Stimulated activated memory B cell treated with anti-CD40 and anti-IgM and Interleukin-4, amounts not matched to agents 10 μg/mL and 1 μg/mL and 100 μg/mL, for 72 hours (primary cell): ENCODE data around the gene KCTD1.

Experiments used
- ATAC-seq: fragments of 150-1000 bp; cut with Tn5 transposase; 2 replicates; pipeline ENCODE4 v1.10.0; 2021
- H3K27ac Mint-ChIP-seq: one replicate; pipeline ENCODE4 v1.8.0; 2022; ENCODE audit warnings: mild to moderate bottlenecking, mixed read lengths
- H3K27me3 Mint-ChIP-seq: one replicate; pipeline ENCODE4 v1.8.0; 2022; ENCODE audit warnings: mixed read lengths
- H3K36me3 Mint-ChIP-seq: one replicate; pipeline ENCODE4 v1.8.0; 2022; ENCODE audit warnings: mixed read lengths
- H3K4me1 Mint-ChIP-seq: one replicate; pipeline ENCODE4 v1.8.0; 2022; ENCODE audit warnings: mixed read lengths
- H3K4me3 Mint-ChIP-seq: one replicate; pipeline ENCODE4 v1.8.0; 2022; ENCODE audit warnings: mild to moderate bottlenecking, moderate library complexity, mixed read lengths
- H3K9me3 Mint-ChIP-seq: one replicate; pipeline ENCODE4 v1.8.0; 2022; ENCODE audit warnings: mixed read lengths

Gene KCTD1

GRCh38 chr18:26548415-26549262, at the start of gene KCTD1:
TSS of gene KCTD1 (minus strand) at chr18:26548553. CDS start at chr18:26548536, 17 bp downstream.
- Mint-ChIP-seq H3K27me3 (peaks cover 41% of the 10 kb centered on the region), H3K36me3 (no peaks in the 10 kb centered on the region), H3K4me3 (peak within 1 kb of the TSS; percentile 93), H3K4me1 (peaks cover 52% of the 10 kb centered on the region), H3K9me3 (no peaks in the 10 kb centered on the region), H3K27ac (peak within 1 kb of the TSS; percentile 88)
- peak; percentile 83 for ATAC-seq

DNA sequence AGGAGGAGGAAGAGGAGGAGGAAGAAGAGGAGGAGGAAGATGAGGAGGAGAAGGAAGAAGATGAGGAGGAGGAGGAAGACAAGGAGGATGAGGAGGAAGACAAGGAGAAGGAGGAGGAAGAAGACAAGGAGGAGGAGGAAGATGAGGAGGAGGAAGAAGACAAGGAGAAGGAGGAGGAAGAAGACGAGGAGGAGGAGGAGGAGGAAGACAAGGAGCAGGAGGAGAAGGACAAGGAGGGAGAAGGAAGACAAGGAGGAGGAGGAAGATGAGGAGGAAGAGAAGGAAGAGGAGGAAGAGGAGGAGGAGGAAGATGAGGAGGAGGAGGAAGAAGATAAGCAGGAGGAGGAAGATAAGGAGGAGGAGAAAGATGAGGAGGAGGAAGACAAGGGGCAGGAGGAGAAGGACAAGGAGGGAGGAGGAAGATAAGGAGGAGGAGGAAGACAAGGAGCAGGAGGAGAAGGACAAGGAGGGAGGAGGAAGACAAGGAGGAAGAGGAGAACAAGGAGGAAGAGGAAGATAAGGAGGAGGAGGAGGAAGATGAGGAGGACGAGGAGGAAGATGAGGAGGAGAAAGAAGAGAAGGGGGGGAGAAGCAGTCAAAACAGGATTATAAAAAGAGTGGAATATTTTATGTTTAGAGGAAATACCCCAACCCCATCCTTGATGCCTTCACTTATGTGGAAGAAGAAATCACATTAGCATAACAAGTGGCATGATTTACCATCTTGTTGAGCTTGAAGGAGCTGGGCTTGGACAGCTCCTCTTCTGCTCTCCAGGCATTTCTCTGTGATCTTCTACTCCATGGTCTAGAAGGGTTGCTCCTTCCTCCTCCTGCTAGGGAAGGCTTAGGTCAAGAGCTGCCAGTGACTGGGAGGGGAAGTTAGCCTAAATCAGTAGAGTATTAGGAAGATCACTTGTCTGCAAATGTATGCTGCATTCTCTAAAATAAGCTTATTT, 45.3 kb upstream of the KCTD1 start:
- no peaks in the 10 kb centered on the region for H3K36me3 Mint-ChIP-seq
- no peak overlapping the region for H3K4me3 Mint-ChIP-seq
- peaks cover 3% of the 10 kb centered on the region for H3K9me3 Mint-ChIP-seq
- H3K4me1 Mint-ChIP-seq = no peaks in the 10 kb centered on the region
- H3K27ac Mint-ChIP-seq = no peak overlapping the region
- no peak for ATAC-seq
- peaks cover 31% of the 10 kb centered on the region for H3K27me3 Mint-ChIP-seq

DNA sequence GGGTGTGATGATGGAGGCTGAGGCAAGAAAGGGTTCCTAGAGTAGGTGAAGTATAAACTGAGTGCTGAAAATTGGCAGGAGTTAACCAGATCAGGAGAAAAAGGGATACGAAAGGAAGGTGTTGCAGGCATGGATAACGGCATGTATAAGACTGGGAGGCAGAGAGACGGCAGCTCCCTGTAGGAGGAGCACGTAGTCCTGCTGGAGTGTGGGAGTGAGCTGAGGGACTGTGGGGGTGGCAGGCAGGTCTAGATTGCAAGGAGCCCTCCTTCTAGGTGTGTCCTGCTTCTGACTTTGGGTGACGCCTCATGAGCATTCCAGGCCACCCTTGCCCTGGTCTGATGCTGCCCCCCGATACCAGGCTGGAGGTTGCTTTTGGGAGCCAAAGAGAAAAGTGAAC, 36.4 kb upstream of the KCTD1 start:
- Mint-ChIP-seq H3K9me3 (no peaks in the 10 kb centered on the region), H3K27me3 (peaks cover 25% of the 10 kb centered on the region), H3K4me1 (no peaks in the 10 kb centered on the region), H3K27ac (no peak overlapping the region), H3K36me3 (no peaks in the 10 kb centered on the region), H3K4me3 (no peak overlapping the region)
- ATAC-seq = no peak

DNA sequence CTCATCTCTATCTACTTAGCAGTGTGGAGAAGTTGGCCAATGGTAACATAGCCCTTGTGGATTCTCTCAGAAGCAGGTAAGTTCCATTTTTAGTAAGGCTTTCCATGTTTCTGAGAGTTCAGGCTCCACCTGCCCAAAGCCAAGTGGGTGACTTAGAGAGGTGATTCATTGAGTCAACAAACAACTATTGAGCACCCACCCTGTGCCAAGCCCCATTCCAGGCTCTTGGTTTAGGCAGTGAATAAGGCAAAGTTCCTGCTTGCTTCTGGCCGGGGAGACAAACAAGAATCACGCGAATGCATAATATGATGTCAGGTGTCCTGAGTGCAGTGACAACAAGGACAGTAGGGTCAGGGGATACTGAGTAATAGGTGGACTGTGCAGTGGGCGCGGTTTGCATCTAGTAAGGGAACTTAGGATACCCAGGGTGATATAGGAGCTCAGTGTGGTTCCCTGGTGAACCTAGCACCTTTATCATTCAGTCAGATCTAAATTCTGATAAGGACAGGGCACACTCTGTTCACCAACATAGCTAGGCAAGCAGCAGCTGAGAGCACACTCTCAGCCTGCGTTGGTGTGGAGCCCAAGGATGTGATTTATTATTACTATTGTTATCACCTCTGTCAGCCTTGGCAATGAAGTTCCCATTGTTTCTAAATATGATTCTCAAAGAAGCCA, 31.7 kb upstream of the KCTD1 start:
- no peak for ATAC-seq
- Mint-ChIP-seq H3K9me3 (no peaks in the 10 kb centered on the region), H3K27ac (no peak overlapping the region), H3K27me3 (peaks cover 47% of the 10 kb centered on the region), H3K36me3 (no peaks in the 10 kb centered on the region), H3K4me1 (peaks cover 8% of the 10 kb centered on the region), H3K4me3 (no peak overlapping the region)

DNA sequence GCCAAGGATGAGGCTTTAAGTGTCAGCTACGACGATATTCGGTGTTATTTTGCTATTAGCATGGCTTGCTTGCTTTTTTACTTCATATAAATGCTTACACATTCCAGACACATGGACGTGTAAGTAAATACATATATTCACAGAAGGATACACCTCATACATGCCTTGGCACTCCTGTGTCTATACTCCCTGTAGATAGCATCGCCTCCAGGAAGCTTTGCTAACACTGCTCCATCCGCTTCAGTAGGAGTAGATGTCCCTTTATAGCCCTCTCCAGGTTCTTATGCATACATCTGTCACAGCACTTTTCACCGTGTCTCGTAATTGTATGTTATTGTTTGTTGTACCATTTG, 27.5 kb upstream of the KCTD1 start:
- H3K9me3 Mint-ChIP-seq = no peaks in the 10 kb centered on the region
- H3K27ac Mint-ChIP-seq = no peak overlapping the region
- H3K36me3 Mint-ChIP-seq = no peaks in the 10 kb centered on the region
- peak overlapping the region; percentile 36 for H3K4me3 Mint-ChIP-seq
- no peak for ATAC-seq
- peaks cover 62% of the 10 kb centered on the region for H3K27me3 Mint-ChIP-seq
- H3K4me1 Mint-ChIP-seq = peaks cover 8% of the 10 kb centered on the region

DNA sequence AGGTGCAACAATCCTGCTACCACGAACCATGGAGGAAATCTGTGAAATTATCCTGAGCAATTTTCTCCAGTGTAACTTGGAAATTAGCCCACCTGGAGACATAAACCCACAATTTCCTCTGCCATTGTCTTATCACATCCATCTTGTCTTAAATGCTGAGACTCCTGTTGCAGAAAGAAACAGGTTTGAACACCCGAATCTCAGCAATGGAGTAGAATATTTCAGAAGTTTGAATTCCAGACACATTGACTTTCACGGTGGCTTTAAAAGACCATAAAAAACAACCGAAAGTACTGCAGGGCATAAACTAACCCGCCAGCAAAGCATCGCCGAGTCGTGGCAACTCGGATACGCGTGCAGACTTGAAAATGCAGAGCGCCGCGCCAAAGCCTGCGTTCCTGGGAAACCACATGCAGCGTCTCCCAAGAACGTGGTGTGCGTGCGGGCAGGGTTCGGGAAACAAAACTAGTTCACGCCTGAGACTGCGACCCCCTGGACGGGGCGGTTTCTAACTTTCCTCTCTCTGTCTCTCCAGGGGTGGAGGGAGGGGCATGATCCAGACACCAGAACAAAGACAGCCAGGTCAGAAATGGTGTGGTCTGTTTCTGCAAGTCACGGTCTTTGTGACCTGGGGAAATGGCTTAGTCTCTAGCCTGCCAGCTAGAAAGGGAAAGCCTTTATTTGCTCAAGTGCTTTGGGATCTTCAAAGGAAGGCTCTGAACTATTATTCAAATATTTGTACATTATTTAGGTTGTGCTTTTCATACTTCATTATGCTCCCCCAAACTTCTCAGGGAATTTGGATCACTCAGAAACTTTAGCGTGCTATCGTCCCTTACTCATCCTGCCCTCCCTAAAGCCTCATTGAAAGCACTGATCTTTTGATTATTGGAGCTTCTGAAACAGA, 26.9 kb upstream of the KCTD1 start:
- H3K4me3 Mint-ChIP-seq = peak overlapping the region; percentile 36
- H3K36me3 Mint-ChIP-seq = no peaks in the 10 kb centered on the region
- no peak overlapping the region for H3K27ac Mint-ChIP-seq
- H3K27me3 Mint-ChIP-seq = peaks cover 62% of the 10 kb centered on the region
- no peaks in the 10 kb centered on the region for H3K9me3 Mint-ChIP-seq
- H3K4me1 Mint-ChIP-seq = peaks cover 8% of the 10 kb centered on the region
- no peak for ATAC-seq

- no peak overlapping the region for H3K4me3 Mint-ChIP-seq
- peaks cover 40% of the 10 kb centered on the region for H3K27me3 Mint-ChIP-seq
- ATAC-seq = no peak
- no peaks in the 10 kb centered on the region for H3K9me3 Mint-ChIP-seq
- no peaks in the 10 kb centered on the region for H3K36me3 Mint-ChIP-seq
- H3K4me1 Mint-ChIP-seq = no peaks in the 10 kb centered on the region
- no peak overlapping the region for H3K27ac Mint-ChIP-seq
Observed at GRCh38 chr18:26568926-26569665, 20.7 kb upstream of the KCTD1 start.

GRCh38 chr18:26568513-26568912, 20.2 kb upstream of the KCTD1 start:
- ATAC-seq = no peak
- Mint-ChIP-seq H3K4me3 (no peak overlapping the region), H3K27me3 (peaks cover 37% of the 10 kb centered on the region), H3K27ac (no peak overlapping the region), H3K36me3 (no peaks in the 10 kb centered on the region), H3K4me1 (no peaks in the 10 kb centered on the region), H3K9me3 (no peaks in the 10 kb centered on the region)

DNA sequence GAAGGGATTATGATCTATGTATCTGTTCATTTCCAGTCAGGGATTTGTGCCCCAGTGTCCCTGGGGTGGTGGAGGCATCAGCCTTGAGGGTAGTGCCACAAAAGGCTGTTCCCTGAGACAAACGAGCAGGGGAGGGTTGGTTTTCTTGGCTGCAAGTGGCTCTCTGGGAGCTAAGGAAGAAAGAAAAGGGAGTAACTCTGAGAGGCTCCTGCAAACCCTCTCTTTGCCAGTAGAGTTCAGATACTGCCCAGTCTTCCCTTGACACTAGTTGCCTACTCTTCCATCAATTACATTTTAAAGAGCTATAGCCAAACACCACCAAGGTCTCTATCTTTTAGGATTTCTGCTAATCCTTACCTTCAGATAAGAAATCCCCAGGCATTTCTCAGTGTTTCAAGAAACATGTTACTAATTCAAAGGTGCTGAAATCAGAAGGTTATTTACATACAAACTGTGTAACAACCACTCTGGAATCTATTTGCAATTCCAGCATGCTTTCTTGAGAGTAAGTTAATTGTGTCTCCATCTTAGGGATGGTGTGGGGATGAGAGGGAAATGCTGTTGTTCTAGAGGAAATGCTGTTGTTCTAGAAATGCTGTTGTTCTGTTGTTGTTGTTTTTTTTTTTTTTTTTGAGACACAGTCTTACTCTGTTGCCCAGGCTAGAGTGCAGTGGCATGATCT, 18.7 kb upstream of the KCTD1 start:
- H3K9me3 Mint-ChIP-seq = peaks cover 3% of the 10 kb centered on the region
- ATAC-seq = no peak
- peaks cover 36% of the 10 kb centered on the region for H3K27me3 Mint-ChIP-seq
- no peaks in the 10 kb centered on the region for H3K36me3 Mint-ChIP-seq
- H3K27ac Mint-ChIP-seq = no peak overlapping the region
- H3K4me1 Mint-ChIP-seq = no peaks in the 10 kb centered on the region
- H3K4me3 Mint-ChIP-seq = no peak overlapping the region

DNA sequence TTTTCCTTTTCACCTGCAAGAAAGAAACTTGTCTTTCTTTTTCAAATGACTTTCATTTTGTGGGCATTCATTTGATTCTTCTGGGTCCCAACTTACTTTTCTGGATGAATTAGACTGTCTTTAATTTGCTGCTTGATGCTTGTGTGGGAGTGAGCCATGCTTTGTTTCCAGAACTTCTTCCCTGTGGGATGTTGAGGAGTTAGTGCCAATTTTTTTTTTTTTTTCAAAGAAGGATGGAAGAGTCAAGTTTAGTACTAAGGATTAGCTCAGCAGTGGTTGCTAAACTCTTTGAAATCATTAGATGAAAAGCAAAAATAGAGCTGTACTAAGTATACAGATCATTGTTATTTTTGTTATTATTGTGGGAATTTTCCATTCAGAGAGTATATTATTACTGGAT, 17.2 kb upstream of the KCTD1 start:
- H3K4me3 Mint-ChIP-seq = no peak overlapping the region
- no peak overlapping the region for H3K27ac Mint-ChIP-seq
- peaks cover 36% of the 10 kb centered on the region for H3K27me3 Mint-ChIP-seq
- H3K9me3 Mint-ChIP-seq = peaks cover 3% of the 10 kb centered on the region
- H3K36me3 Mint-ChIP-seq = no peaks in the 10 kb centered on the region
- no peak for ATAC-seq
- no peaks in the 10 kb centered on the region for H3K4me1 Mint-ChIP-seq

DNA sequence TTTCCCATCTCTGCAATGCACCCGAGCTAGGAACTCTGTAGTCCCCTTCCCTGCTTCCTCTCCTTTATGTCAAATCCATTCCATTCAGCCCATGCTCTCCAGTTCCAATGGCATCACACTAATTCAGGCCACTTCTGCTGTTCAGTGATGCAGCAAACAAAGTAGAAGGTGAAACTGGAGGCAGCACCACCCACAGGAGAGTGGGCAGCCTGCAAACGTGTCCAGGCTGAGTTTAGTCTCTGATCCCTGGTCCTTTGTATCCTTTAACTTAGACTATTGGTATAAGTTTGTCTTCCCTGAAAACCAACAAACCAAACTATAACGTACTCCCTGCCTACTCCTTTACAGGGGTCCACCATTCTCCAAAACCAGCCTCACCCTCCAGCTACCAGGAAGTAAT, 14.7 kb upstream of the KCTD1 start:
- H3K4me3 Mint-ChIP-seq = no peak overlapping the region
- no peaks in the 10 kb centered on the region for H3K4me1 Mint-ChIP-seq
- peaks cover 48% of the 10 kb centered on the region for H3K27me3 Mint-ChIP-seq
- H3K9me3 Mint-ChIP-seq = peaks cover 3% of the 10 kb centered on the region
- no peaks in the 10 kb centered on the region for H3K36me3 Mint-ChIP-seq
- ATAC-seq = no peak
- H3K27ac Mint-ChIP-seq = no peak overlapping the region

DNA sequence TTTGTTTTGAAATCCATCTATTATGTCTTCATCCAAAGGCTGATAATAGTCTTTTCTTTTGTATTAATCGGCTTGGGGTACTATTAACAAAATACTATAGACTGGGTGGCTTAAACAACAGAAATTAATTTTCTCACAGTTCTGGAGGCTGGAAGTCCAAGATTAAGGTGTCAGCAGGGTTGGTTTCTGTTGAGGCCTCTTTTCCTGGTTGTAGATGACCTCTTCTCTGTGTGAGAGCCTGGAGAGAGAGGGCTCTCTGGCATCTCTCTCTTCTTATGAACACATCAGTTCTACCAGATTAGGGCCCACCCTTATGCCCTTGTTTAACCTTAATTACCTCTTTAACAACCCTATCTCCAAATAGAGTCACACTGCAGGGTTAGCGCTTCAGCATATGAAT, 14.2 kb upstream of the KCTD1 start:
- no peak for ATAC-seq
- H3K27me3 Mint-ChIP-seq = peaks cover 47% of the 10 kb centered on the region
- peaks cover 3% of the 10 kb centered on the region for H3K9me3 Mint-ChIP-seq
- no peaks in the 10 kb centered on the region for H3K36me3 Mint-ChIP-seq
- no peak overlapping the region for H3K4me3 Mint-ChIP-seq
- no peaks in the 10 kb centered on the region for H3K4me1 Mint-ChIP-seq
- H3K27ac Mint-ChIP-seq = no peak overlapping the region

DNA sequence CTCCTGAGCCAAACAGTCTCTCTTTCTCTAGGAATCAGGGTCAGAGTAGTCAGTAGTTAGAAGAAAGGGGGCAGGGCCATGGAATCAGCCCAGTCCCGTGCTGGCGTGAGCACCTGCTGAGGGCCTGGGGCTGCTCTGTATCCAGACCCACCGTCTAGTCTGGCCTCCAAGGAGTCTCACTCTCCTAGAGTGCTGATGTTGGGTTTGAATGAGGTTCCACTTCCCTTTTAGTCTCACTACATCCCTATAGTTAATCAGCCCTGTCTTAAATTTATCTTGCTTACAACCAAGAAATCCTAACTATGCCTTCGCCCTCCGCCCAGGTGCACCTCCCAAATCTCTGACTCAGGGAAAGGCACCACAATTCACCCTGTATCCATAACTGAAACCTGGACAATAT, 13.4 kb upstream of the KCTD1 start:
- Mint-ChIP-seq H3K4me1 (no peaks in the 10 kb centered on the region), H3K27ac (no peak overlapping the region), H3K9me3 (peaks cover 3% of the 10 kb centered on the region), H3K36me3 (no peaks in the 10 kb centered on the region), H3K27me3 (peaks cover 45% of the 10 kb centered on the region), H3K4me3 (no peak overlapping the region)
- ATAC-seq = no peak
